Measurements from ENCODE around the gene CABP5. TPM values are rescaled to one million over a fixed set of nuclear protein-coding genes. Genes with fewer than 3 reads are reported as not detected.

Gene CABP5
- total RNA-seq, 4 donors from 2014 or later: not detected

DNA sequence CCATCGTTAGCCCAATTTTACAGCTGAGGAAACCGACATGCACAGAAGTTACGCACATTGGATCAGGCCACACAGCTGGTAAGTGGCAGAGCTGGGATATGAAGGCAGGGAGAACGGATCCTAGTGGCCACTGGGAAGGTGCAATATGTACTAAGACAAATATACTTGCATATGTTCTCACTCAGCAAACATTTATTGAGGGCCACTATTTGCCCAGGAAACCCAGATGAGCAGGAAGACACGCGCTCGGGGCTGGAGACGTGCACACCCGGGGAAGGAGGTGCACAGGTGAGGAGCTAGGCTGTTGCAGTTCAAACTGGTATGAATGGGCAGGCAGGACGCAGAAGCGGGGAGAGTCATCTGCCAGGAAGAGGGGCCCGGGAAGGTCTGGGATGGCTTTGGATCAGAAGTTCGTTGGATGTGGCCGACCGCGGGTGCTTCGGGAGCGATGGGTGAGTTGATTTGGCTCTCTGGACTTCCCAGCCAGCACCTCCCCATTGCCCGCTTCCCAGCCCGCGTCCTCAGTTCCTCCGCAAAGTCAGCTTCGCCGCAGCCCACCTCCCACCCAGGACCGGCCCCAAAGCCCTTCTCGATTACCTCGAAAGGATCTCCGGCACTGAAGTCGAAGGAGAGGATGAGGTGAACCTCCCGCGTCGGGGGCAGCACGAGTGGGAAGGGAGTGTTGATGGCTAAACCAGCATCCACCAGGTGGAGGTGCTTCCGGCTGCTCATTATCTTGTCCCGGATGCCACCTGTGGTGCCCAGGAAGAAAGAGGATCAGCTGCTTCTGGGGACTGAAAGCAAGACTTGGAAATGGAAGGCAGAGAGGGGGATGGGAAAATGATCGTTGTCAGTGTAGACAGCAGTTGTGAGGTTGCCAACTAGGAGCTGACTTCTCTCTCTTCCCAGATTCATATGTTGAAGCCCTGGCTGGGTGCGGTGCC, 17.8 kb upstream of the CABP5 start:
- TF ChIP-seq, protein P1, sequence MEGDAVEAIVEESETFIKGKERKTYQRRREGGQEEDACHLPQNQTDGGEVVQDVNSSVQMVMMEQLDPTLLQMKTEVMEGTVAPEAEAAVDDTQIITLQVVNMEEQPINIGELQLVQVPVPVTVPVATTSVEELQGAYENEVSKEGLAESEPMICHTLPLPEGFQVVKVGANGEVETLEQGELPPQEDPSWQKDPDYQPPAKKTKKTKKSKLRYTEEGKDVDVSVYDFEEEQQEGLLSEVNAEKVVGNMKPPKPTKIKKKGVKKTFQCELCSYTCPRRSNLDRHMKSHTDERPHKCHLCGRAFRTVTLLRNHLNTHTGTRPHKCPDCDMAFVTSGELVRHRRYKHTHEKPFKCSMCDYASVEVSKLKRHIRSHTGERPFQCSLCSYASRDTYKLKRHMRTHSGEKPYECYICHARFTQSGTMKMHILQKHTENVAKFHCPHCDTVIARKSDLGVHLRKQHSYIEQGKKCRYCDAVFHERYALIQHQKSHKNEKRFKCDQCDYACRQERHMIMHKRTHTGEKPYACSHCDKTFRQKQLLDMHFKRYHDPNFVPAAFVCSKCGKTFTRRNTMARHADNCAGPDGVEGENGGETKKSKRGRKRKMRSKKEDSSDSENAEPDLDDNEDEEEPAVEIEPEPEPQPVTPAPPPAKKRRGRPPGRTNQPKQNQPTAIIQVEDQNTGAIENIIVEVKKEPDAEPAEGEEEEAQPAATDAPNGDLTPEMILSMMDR (IDR thresholded peaks at IDR 0.05; ENCODE audit: low read depth): no peak

DNA sequence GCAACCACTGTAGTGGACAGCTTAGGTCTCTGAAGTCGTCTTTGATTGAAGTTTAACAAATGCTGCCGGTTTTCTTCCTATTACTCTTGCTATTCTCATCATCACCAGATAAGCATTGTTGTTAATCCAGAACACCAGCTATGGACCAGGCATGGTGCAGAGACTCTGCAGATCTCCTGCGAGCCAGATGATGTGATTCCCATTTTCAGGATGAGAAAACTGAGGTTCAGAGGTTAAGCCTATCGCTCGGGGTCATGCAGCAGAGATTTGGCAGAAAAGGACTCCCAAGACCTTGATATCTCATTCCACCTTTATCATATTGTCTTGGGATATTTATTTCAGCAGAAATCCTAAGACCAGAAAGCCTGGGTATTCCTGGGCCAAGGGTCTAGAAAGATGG, 16.5 kb upstream of the CABP5 start:
- TF ChIP-seq, protein P1 (IDR thresholded peaks at IDR 0.05; ENCODE audit: low read depth): no peak

DNA sequence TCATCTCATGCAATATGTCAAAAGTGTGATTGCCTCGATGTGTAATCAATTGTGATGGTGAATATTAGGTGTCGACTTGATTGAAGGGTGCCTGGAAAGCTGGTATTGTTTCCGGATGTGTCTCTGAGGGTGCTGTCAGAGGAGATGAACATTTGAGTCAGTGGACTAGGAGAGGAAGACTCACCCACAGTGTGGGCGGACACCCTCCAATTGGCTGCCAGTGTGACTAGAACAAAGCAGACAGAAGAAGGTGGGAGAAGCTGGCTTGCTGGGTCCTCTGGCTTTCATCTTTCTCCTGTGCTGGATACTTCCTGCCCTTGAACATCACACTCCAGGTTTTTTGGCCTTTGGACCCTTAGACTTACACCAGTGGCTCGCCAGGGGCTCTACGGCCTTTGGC, 15.5 kb upstream of the CABP5 start:
- TF ChIP-seq, protein P1 (IDR thresholded peaks at IDR 0.05; ENCODE audit: low read depth): no peak

DNA sequence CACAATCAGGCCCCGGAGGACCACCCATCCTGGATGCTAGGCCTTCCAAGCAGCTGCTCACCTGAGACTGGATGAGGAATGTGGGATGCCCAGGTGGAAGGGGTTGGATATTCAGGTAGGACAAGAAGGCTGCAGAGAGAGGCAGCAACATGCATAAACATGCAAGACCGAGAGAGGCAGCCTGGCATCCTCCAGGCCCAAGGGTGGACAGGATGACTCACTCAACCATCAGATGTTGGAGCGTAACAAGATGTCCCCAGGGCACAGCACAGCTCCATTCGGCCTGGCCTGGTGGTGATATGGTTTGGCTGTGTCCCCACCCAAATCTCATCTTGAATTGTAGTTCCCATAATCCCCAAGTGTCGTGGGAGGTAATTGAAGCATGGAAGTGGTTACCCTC, 10.0 kb upstream of the CABP5 start:
- TF ChIP-seq, protein P1 (IDR thresholded peaks at IDR 0.05; ENCODE audit: low read depth): no peak

DNA sequence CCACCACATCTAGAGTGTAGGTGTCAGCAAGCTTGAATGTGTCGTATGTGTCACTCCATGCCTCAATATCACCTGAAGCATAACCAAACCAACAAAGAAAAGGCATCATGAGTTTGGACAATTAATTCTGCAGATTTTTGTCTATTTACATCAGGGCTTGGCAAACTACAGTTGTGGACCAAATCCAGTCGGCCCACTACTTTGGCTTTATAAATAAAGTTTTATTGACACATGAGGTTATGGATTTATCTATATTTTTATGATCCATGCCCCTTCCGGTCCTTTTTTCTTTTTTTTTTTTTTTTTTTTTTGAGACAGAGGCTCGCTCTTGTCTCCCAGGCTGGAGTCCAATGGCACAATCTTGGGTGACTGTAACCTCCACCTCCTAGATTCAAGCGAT, 9.2 kb upstream of the CABP5 start:
- TF ChIP-seq, protein P1 (IDR thresholded peaks at IDR 0.05; ENCODE audit: low read depth): no peak

DNA sequence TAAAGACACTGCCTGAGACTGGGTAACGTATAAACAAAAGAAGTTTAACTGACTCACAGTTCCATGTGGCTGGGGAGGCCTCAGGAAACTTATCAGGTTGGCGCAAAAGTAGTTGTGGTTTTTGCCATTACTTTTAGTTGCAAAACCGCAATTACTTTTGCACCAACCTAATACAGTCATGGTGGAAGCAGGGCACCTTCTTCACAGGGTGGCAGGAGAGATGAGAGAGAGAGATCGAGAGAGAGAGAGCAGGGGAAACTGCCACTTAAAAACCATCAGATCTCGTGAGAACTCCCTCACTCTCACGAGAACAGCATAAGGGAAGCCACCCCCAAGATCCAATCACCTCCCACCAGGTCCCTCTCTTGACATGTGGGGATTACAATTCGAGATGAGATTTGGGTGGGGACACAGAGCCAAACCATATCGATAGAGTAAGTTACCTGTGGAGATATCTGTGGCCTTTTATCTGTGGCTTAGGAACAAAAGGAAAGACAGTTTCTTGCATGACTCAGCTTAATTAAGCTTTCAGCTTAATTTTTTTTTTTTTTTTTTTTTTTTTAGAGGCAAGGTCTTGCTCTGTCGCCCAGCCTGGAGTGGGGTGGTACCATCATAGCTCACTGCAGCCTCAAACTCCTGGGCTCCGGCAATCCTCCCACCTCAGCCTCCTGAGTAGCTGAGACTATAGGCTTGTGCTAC, 7.6 kb upstream of the CABP5 start:
- TF ChIP-seq, protein P1 (IDR thresholded peaks at IDR 0.05; ENCODE audit: low read depth): no peak

DNA sequence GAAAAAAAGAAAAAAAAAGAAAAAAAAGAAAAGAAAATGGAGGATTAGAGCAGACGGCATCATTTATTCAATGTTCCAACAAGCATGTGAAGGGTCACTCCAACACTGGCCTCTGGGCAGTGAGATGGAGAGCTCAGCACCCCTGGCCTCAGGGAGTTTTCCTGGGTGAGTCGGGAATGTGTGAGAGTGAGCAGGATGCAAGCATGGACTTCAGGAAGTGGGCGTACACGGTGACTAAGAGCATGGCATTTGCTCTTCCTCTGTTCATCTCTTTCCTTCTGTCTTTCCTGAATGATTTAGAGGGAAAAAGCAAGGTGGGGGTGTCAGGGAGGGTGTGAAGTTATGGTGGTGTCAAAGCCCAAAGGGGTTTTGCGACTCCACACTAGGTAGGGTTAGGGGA, 682 bp upstream of the CABP5 start:
- TF ChIP-seq, protein P1 (IDR thresholded peaks at IDR 0.05; ENCODE audit: low read depth): no peak
